Lung (tissue), 12 donors: Measurements from ENCODE around the gene PACRG. TPM values are rescaled to one million over a fixed set of nuclear protein-coding genes. Genes with fewer than 3 reads are reported as not detected.

ENCODE experiments used
- ATAC-seq: fragments of 200-7000 bp; cut with Tn5 transposase; one replicate; pipeline ENCODE4 v1.9.1; 2020; ENCODE audit warnings: moderate number of reproducible peaks; ENCODE audit not compliant: insufficient read depth, low FRiP score
- DNase-seq, 3 donors: peaks; one replicate each; pipeline ENCODE4 v3.0.0-alpha.2; 2013 to 2017
- H3K27ac ChIP-seq, 2 donors: one replicate each; pipeline ENCODE4 v1.5.1; 2013; ENCODE audit warnings: mild to moderate bottlenecking in 2 of 2, moderate library complexity in 2 of 2, control low read depth in 1 of 2, inconsistent platforms in 1 of 2, low read depth in 1 of 2, low read length in 1 of 2
- H3K27me3 ChIP-seq, 3 donors: one replicate each; pipeline ENCODE4 v1.5.1; 2013; ENCODE audit warnings: low read length in 2 of 3; ENCODE audit not compliant: control insufficient read depth in 3 of 3, insufficient read depth in 3 of 3
- H3K36me3 ChIP-seq, 4 donors: one replicate each; pipeline ENCODE4 v1.5.1; 2013; ENCODE audit warnings: low read length in 4 of 4, mild to moderate bottlenecking in 1 of 4, moderate library complexity in 1 of 4; ENCODE audit not compliant: control insufficient read depth in 4 of 4, insufficient read depth in 4 of 4
- H3K4me1 ChIP-seq, 5 donors: one replicate each; pipeline ENCODE4 v1.5.1; 2013; ENCODE audit warnings: low read length in 5 of 5, mild to moderate bottlenecking in 2 of 5, moderate library complexity in 1 of 5; ENCODE audit not compliant: control insufficient read depth in 5 of 5, insufficient read depth in 5 of 5
- H3K4me3 ChIP-seq: one replicate; pipeline ENCODE4 v1.5.1; 2013; ENCODE audit warnings: mild to moderate bottlenecking, control low read depth, moderate library complexity
- H3K9ac ChIP-seq, 2 donors: one replicate each; pipeline ENCODE4 v1.5.1; 2013; ENCODE audit warnings: low read length in 2 of 2, control low read depth in 1 of 2; ENCODE audit not compliant: insufficient read depth in 1 of 2
- H3K9me3 ChIP-seq, 4 donors: one replicate each; pipeline ENCODE4 v1.5.1; 2013; ENCODE audit warnings: low read length in 3 of 4, mild to moderate bottlenecking in 1 of 4, moderate library complexity in 1 of 4; ENCODE audit not compliant: control insufficient read depth in 4 of 4, insufficient read depth in 3 of 4
- WGBS, 2 donors: extraction: QIAGEN DNeasy Blood & Tissue Kit; methylation state at CpG; one replicate each; pipeline ENCODE4 v1.1.7; 2013; 5-methylcytosine and 5-hydroxymethylcytosine counted together
- polyA plus RNA-seq, 2 donors: library from polyadenylated mRNA; stranded (reverse); fragments of 200-250 nt; gene quantifications; one replicate each; pipeline ENCODE4 v1.2.1, GENCODE V29; 2013
- total RNA-seq, 2 donors: library from RNA; depleted of rRNA in 1 of 2; stranded (reverse); fragments of >200 nt in 1 of 2; gene quantifications; one replicate each; pipeline ENCODE4 v1.2.1, GENCODE V29; 2014 to 2021
- TF ChIP-seq, protein P1 (sequence below): IDR thresholded peaks from 2 replicates; pipeline ENCODE4 v1.5.1; 2012; ENCODE audit warnings: mild to moderate bottlenecking; ENCODE audit errors: control extremely low read depth, extremely low read depth
- donor health status: control.
- donor health status: control.
- donor health status: Bipolar disorder and iron deficiency.
- donor health status: healthy.
- donor health status: DM: yes; HTN: yes; CAD: no.

Gene PACRG
- total and polyA plus RNA-seq, 4 donors, result 3.8 to 26.6 (median 7.4) TPM

DNA sequence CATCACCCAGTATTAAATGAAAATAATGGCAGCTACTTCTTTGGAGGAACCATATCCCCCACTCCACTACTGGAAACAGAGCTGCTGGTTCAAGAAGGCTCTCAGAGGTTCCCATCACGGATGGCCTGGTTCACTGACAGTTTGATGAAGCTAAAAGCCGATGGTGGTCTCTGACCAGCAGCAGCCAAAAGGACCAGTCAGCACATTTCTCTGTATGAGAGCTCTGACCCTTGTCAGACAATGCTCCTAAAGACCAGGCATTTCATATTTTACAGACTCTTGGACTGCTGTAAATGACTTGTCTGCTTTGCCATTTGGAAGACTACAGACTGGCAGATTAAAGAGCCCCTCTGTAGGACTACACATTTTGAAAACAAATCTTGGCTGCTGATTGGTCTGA, 16.8 kb upstream of the PACRG start:
- Histone ChIP-seq H3K4me1 (peaks cover 0 to 9% (median 0%) of the 10 kb centered on the region in 5 donors), H3K27me3 (no peaks in the 10 kb centered on the region), H3K36me3 (no peaks in the 10 kb centered on the region), H3K4me3 (no peak overlapping the region), H3K27ac (no peak overlapping the region), H3K9me3 (no peaks in the 10 kb centered on the region), H3K9ac (no peak overlapping the region)
- ATAC-seq, result no peak
- TF ChIP-seq, protein P1, sequence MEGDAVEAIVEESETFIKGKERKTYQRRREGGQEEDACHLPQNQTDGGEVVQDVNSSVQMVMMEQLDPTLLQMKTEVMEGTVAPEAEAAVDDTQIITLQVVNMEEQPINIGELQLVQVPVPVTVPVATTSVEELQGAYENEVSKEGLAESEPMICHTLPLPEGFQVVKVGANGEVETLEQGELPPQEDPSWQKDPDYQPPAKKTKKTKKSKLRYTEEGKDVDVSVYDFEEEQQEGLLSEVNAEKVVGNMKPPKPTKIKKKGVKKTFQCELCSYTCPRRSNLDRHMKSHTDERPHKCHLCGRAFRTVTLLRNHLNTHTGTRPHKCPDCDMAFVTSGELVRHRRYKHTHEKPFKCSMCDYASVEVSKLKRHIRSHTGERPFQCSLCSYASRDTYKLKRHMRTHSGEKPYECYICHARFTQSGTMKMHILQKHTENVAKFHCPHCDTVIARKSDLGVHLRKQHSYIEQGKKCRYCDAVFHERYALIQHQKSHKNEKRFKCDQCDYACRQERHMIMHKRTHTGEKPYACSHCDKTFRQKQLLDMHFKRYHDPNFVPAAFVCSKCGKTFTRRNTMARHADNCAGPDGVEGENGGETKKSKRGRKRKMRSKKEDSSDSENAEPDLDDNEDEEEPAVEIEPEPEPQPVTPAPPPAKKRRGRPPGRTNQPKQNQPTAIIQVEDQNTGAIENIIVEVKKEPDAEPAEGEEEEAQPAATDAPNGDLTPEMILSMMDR, result no peak
- DNase-seq, result no peak
- WGBS, 2 donors, result 88 to 96% methylated on average over 2 of the region's 2 CpGs

DNA sequence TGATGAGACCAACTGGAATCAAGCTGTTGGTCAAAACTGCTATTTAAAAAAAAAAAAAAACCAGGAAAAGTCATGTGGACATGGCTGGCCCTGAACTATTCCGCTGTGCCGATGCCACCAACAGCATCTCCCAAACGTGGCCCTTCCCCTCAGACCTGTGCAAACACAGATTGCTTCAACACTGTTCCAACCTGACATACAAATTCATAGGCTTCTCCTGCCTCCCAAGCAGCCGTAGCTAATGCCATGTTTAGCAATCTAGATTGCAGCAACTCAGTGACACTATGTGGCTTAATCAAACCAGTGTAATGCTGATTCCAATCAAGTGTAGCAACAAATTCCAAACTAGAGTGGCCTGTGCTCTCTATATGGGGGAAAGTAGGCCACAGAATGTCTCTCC, 16.4 kb upstream of the PACRG start:
- WGBS, 2 donors, result 76 to 88% methylated on average over 4 of the region's 4 CpGs
- ATAC-seq, result no peak
- no peaks in the 10 kb centered on the region for H3K36me3 ChIP-seq
- H3K27me3 ChIP-seq, result no peaks in the 10 kb centered on the region
- DNase-seq, result no peak
- no peak overlapping the region for H3K9ac ChIP-seq
- H3K27ac ChIP-seq, result no peak overlapping the region
- no peaks in the 10 kb centered on the region for H3K9me3 ChIP-seq
- TF ChIP-seq, protein P1, result no peak
- peaks cover 0 to 5% (median 0%) of the 10 kb centered on the region in 5 donors for H3K4me1 ChIP-seq
- H3K4me3 ChIP-seq, result no peak overlapping the region

DNA sequence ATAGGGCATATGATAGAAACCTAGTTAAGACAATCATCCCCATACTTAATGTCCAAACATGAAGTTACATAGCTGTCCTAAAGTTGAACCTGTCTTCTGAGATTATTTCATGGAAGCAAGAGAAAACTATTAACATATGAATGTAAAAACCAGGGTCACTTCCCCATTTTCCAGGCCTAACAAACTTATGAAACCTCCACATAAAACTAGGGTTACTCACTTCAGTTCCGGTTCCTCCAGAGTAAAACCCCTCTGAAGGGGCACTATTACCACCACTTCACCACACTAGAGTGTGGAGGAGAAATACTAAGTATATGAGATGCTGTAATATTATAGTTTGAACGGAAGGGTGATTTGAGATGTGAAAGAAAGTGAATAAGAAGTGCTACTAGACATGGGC, 15.1 kb upstream of the PACRG start:
- Histone ChIP-seq H3K27ac (no peak overlapping the region), H3K27me3 (no peaks in the 10 kb centered on the region), H3K9ac (no peak overlapping the region), H3K36me3 (no peaks in the 10 kb centered on the region), H3K4me1 (peaks cover 0 to 2% (median 0%) of the 10 kb centered on the region in 5 donors), H3K4me3 (no peak overlapping the region), H3K9me3 (no peaks in the 10 kb centered on the region)
- TF ChIP-seq, protein P1, result no peak
- WGBS, 2 donors, result 69 to 90% methylated on average over 2 of the region's 2 CpGs
- ATAC-seq (no peak), DNase-seq (no peak)

GRCh38 chr6:162713974-162714780, 13.6 kb upstream of the PACRG start:
- Histone ChIP-seq H3K4me1 (peaks cover 0 to 2% (median 0%) of the 10 kb centered on the region in 5 donors), H3K9me3 (no peaks in the 10 kb centered on the region), H3K27me3 (no peaks in the 10 kb centered on the region), H3K4me3 (no peak overlapping the region), H3K9ac (no peak overlapping the region), H3K36me3 (no peaks in the 10 kb centered on the region), H3K27ac (no peak overlapping the region)
- TF ChIP-seq, protein P1, result no peak
- DNase-seq (no peak), ATAC-seq (no peak)
- 79 to 82% methylated on average over 13 of the region's 13 CpGs for WGBS, 2 donors
